ENCODE data around the gene INTS14.
A peak's percentile ranks its signal among the peaks of the same experiment; 100 is the strongest.
"Not testable (repeated sequence)": the region's sequence is repeated elsewhere in the genome, so short reads cannot be mapped to it uniquely, and the experiment has no call there.

INTS14 gene

GRCh38 chr15:65631503-65631902 lies 20.6 kb upstream of the INTS14 start:
- DNase-seq: no peak

GRCh38 chr15:65630760-65631159 lies 19.8 kb upstream of the INTS14 start:
- no peak for DNase-seq

- no peak for DNase-seq
Measured at GRCh38 chr15:65629548-65629947, 18.6 kb upstream of the INTS14 start.

GRCh38 chr15:65626856-65627255 lies 15.9 kb upstream of the INTS14 start:
- DNase-seq: no peak

GRCh38 chr15:65623103-65623502 lies 12.2 kb upstream of the INTS14 start:
- no peak for DNase-seq

- DNase-seq: no peak
Measured at GRCh38 chr15:65621638-65622037, 10.7 kb upstream of the INTS14 start, which contains the start of gene SLC24A1. SLC24A1 (plus strand) TSS chr15:65621938; CDS start chr15:65624081, 2,143 bp downstream.

GRCh38 chr15:65620833-65621232 lies 9.9 kb upstream of the INTS14 start:
- no peak for DNase-seq

- DNase-seq: no peak
Measured at GRCh38 chr15:65619626-65620290, 8.8 kb upstream of the INTS14 start.

- DNase-seq: no peak
Measured at GRCh38 chr15:65618560-65619109, 7.7 kb upstream of the INTS14 start.

- not testable (repeated sequence) for DNase-seq
Measured at GRCh38 chr15:65615887-65616286, 5.0 kb upstream of the INTS14 start.

GRCh38 chr15:65612949-65613744 lies 2.2 kb upstream of the INTS14 start:
- DNase-seq: no peak

GRCh38 chr15:65612616-65612946 lies 1.6 kb upstream of the INTS14 start:
- no peak for DNase-seq

GRCh38 chr15:65611888-65612615 lies 1.1 kb upstream of the INTS14 start:
- peak in 1 of 56 donors; percentile 4 for DNase-seq

GRCh38 chr15:65603559-65603958 lies 7.4 kb downstream of the INTS14 start:
- DNase-seq: no peak

GRCh38 chr15:65603134-65603533 lies 7.8 kb downstream of the INTS14 start:
- no peak for DNase-seq

- no peak for DNase-seq
Measured at GRCh38 chr15:65599677-65600076, 11.3 kb downstream of the INTS14 start.

GRCh38 chr15:65598468-65598867 lies 12.5 kb downstream of the INTS14 start:
- DNase-seq: no peak

GRCh38 chr15:65595960-65596359 lies 15.0 kb downstream of the INTS14 start:
- DNase-seq: peak in 35 of 56 donors; percentile 0 to 72 (median 24)

- no peak for DNase-seq
Measured at GRCh38 chr15:65587094-65587493, 23.8 kb downstream of the INTS14 start.

- DNase-seq: no peak
Measured at GRCh38 chr15:65584241-65584640, 26.7 kb downstream of the INTS14 start.

GRCh38 chr15:65583701-65584100 lies 27.2 kb downstream of the INTS14 start:
- DNase-seq: no peak

GRCh38 chr15:65580287-65580686 lies 30.6 kb downstream of the INTS14 start:
- DNase-seq: no peak

All from nucleus accumbens (tissue), 56 donors.